Uterus (tissue), 4 donors: ENCODE data around the gene LRIT1. TPM values are rescaled to one million over a fixed set of nuclear protein-coding genes. Genes with fewer than 3 reads are reported as not detected.

Source experiments
- DNase-seq, 2 donors: peaks; one replicate each; pipeline ENCODE4 v3.0.0-alpha.2; 2019 to 2020
- H3K27ac ChIP-seq, 2 donors: fragments of 200-600 bp; sonication (generic); 1 replicate in 1 of 2; 2 replicates in 1 of 2; pipeline ENCODE4 v1.5.1; 2016 to 2018
- H3K27me3 ChIP-seq, 2 donors: fragments of 200-600 bp; sonication (generic); one replicate each; pipeline ENCODE4 v1.5.1; 2018 to 2019; ENCODE audit warnings: control low read depth in 1 of 2
- H3K36me3 ChIP-seq, 2 donors: fragments of 200-600 bp; sonication (generic); one replicate each; pipeline ENCODE4 v1.5.1; 2019; ENCODE audit warnings: control low read depth in 1 of 2
- H3K4me1 ChIP-seq, 2 donors: fragments of 200-600 bp; sonication (generic); one replicate each; pipeline ENCODE4 v1.5.1; 2018 to 2019; ENCODE audit warnings: control low read depth in 1 of 2
- H3K4me3 ChIP-seq, 2 donors: fragments of 200-600 bp; sonication (generic); 1 replicate in 1 of 2; 2 replicates in 1 of 2; pipeline ENCODE4 v1.5.1; 2018 to 2019; ENCODE audit warnings: mild to moderate bottlenecking in 1 of 2
- H3K9me3 ChIP-seq, 2 donors: fragments of 200-600 bp; sonication (generic); one replicate each; pipeline ENCODE4 v1.5.1; 2019; ENCODE audit warnings: control low read depth in 1 of 2
- CTCF ChIP-seq, 4 experiments: fragments of 200-600 bp in 2 of 4; fragments of 450-650 bp in 2 of 4; sonication (generic) in 2 of 4; IDR thresholded peaks; one replicate each; pipeline ENCODE4 v1.5.1; 2016 to 2019; ENCODE audit warnings: antibody characterized with exemption in 4 of 4, mild to moderate bottlenecking in 2 of 4, moderate library complexity in 1 of 4
- POLR2A ChIP-seq, 2 donors: fragments of 450-650 bp; IDR thresholded peaks; one replicate each; pipeline ENCODE4 v1.6.1; 2016; ENCODE audit warnings: antibody characterized with exemption in 2 of 2, mild to moderate bottlenecking in 1 of 2, moderate library complexity in 1 of 2
- intact Hi-C: fragments of 100-400 bp; cut with DNase I; formaldehyde crosslinking; loops from one replicate; pipeline ENCODE4 v1.15.1; 2023; ENCODE audit warnings: low total_unique reads
- total RNA-seq, 4 donors: library from RNA; depleted of rRNA in 3 of 4; stranded (reverse); fragments of >200 nt in 3 of 4; gene quantifications; one replicate each; pipeline versions ENCODE4 v1.1.0 to v1.2.4, GENCODE V29; 2014 to 2023
- donor health status: DM: yes; HTN: yes; CAD: no.

The LRIT1 gene
- total RNA-seq, 4 donors from 2014 or later, result not detected

GRCh38 chr10:84214612-84215235, 26.6 kb downstream of the LRIT1 start:
- Histone ChIP-seq H3K4me1 (no peaks in the 10 kb centered on the region), H3K4me3 (no peak overlapping the region), H3K36me3 (no peaks in the 10 kb centered on the region), H3K9me3 (no peaks in the 10 kb centered on the region), H3K27ac (no peak overlapping the region), H3K27me3 (no peaks in the 10 kb centered on the region)
- no peak for DNase-seq
- no peak for TF ChIP-seq CTCF (IDR thresholded peaks at IDR 0.05)
- TF ChIP-seq POLR2A (IDR thresholded peaks at IDR 0.05), result no peak
- intact Hi-C loops, result no loop called here

GRCh38 chr10:84214046-84214572, 27.2 kb downstream of the LRIT1 start:
- intact Hi-C loops, result no loop called here
- Histone ChIP-seq H3K36me3 (no peaks in the 10 kb centered on the region), H3K9me3 (no peaks in the 10 kb centered on the region), H3K27ac (no peak overlapping the region), H3K27me3 (no peaks in the 10 kb centered on the region), H3K4me1 (no peaks in the 10 kb centered on the region), H3K4me3 (no peak overlapping the region)
- no peak for TF ChIP-seq CTCF (IDR thresholded peaks at IDR 0.05)
- TF ChIP-seq POLR2A (IDR thresholded peaks at IDR 0.05), result no peak
- DNase-seq, result no peak

- H3K9me3 ChIP-seq, result no peaks in the 10 kb centered on the region
- H3K4me1 ChIP-seq, result no peaks in the 10 kb centered on the region
- TF ChIP-seq POLR2A (IDR thresholded peaks at IDR 0.05) (no peak), CTCF (IDR thresholded peaks at IDR 0.05) (no peak)
- H3K27me3 ChIP-seq, result no peaks in the 10 kb centered on the region
- H3K27ac ChIP-seq, result no peak overlapping the region
- no peak for DNase-seq
- H3K4me3 ChIP-seq, result no peak overlapping the region
- intact Hi-C loops, result no loop called here
- no peaks in the 10 kb centered on the region for H3K36me3 ChIP-seq
These were observed 28.3 kb downstream of the LRIT1 start for GRCh38 chr10:84213076-84213475.

- H3K4me1 ChIP-seq, result no peaks in the 10 kb centered on the region
- no peaks in the 10 kb centered on the region for H3K27me3 ChIP-seq
- H3K27ac ChIP-seq, result no peak overlapping the region
- DNase-seq, result no peak
- H3K36me3 ChIP-seq, result no peaks in the 10 kb centered on the region
- TF ChIP-seq CTCF (IDR thresholded peaks at IDR 0.05), result no peak
- TF ChIP-seq POLR2A (IDR thresholded peaks at IDR 0.05), result no peak
- H3K4me3 ChIP-seq, result no peak overlapping the region
- intact Hi-C loops, result no loop called here
- no peaks in the 10 kb centered on the region for H3K9me3 ChIP-seq
These were observed 29.3 kb downstream of the LRIT1 start for GRCh38 chr10:84212014-84212413.

GRCh38 chr10:84211566-84211965, 29.8 kb downstream of the LRIT1 start:
- intact Hi-C loops, result no loop called here
- H3K9me3 ChIP-seq, result no peaks in the 10 kb centered on the region
- no peaks in the 10 kb centered on the region for H3K27me3 ChIP-seq
- no peak for DNase-seq
- no peak for TF ChIP-seq CTCF (IDR thresholded peaks at IDR 0.05)
- TF ChIP-seq POLR2A (IDR thresholded peaks at IDR 0.05), result no peak
- no peaks in the 10 kb centered on the region for H3K4me1 ChIP-seq
- no peak overlapping the region for H3K4me3 ChIP-seq
- H3K27ac ChIP-seq, result no peak overlapping the region
- H3K36me3 ChIP-seq, result no peaks in the 10 kb centered on the region
